ENCODE measurements around the gene SLC12A7. TPM values are rescaled to one million over a fixed set of nuclear protein-coding genes. Genes with fewer than 3 reads are reported as not detected.

Gene SLC12A7
- total RNA-seq, 5 donors from 2014 or later (not counting 1 experiment from before 2014, with no cell fraction given), result 33.7 to 97.4 (median 41.2) TPM

- 89% methylated on average over 24 of the region's 29 CpGs for WGBS (ENCODE audit: insufficient coverage)
- Mint-ChIP-seq H3K36me3 (peaks cover 12% of the 10 kb centered on the region), H3K9me3 (peaks cover 0 to 23% (median 0%) of the 10 kb centered on the region in 3 donors), H3K27me3 (no peaks in the 10 kb centered on the region), H3K4me3 (no peak overlapping the region), H3K4me1 (peaks cover 0 to 6% (median 0%) of the 10 kb centered on the region in 3 donors), H3K27ac (no peak overlapping the region)
- DNase-seq (no peak), ATAC-seq (replicated peaks in 1 of 4) (no peak)
- POLR2A ChIA-PET, result no interaction called here
- no peak overlapping the region for H3K4me3 ChIP-seq (ENCODE audit: control insufficient read depth in 1 of 2, extremely low read depth in 1 of 2, low read length in 1 of 2)
- H3K27me3 ChIP-seq (replicated peaks in 1 of 2; ENCODE audit: control insufficient read depth in 2 of 2, extremely low read depth in 1 of 2, insufficient read depth in 2 of 2, low read length in 1 of 2), result no peaks in the 10 kb centered on the region
- peaks cover 2 to 23% of the 10 kb centered on the region in 2 donors for H3K36me3 ChIP-seq (ENCODE audit: control insufficient read depth in 2 of 2, extremely low read depth in 1 of 2, insufficient read depth in 1 of 2, low read length in 1 of 2)
- no peak overlapping the region for H3K27ac ChIP-seq (ENCODE audit: low read length)
- CTCF ChIA-PET, result no interaction called here
- H3K4me1 ChIP-seq (ENCODE audit: control insufficient read depth in 1 of 2, extremely low read depth in 1 of 2, insufficient read depth in 2 of 2, low read length in 2 of 2), result no peaks in the 10 kb centered on the region
- no peaks in the 10 kb centered on the region for H3K9me3 ChIP-seq
Observed at GRCh38 chr5:1050423-1051365, 61.2 kb downstream of the SLC12A7 start.

- peaks cover 0 to 38% (median 3%) of the 10 kb centered on the region in 3 donors for H3K9me3 Mint-ChIP-seq
- H3K27me3 ChIP-seq (replicated peaks in 1 of 2; ENCODE audit: control insufficient read depth in 2 of 2, extremely low read depth in 1 of 2, insufficient read depth in 2 of 2, low read length in 1 of 2), result no peaks in the 10 kb centered on the region
- H3K36me3 Mint-ChIP-seq, result peaks cover 6% of the 10 kb centered on the region
- DNase-seq (no peak), ATAC-seq (replicated peaks in 1 of 4) (no peak)
- WGBS (ENCODE audit: insufficient coverage), result 94% methylated on average over 32 of the region's 39 CpGs
- H3K4me1 Mint-ChIP-seq, result peaks cover 0 to 6% (median 0%) of the 10 kb centered on the region in 3 donors
- no peaks in the 10 kb centered on the region for H3K27me3 Mint-ChIP-seq
- no peak overlapping the region for H3K27ac Mint-ChIP-seq
- H3K36me3 ChIP-seq (ENCODE audit: control insufficient read depth in 2 of 2, extremely low read depth in 1 of 2, insufficient read depth in 1 of 2, low read length in 1 of 2), result peaks cover 2 to 19% of the 10 kb centered on the region in 2 donors
- H3K4me3 Mint-ChIP-seq, result no peak overlapping the region
- no peaks in the 10 kb centered on the region for H3K9me3 ChIP-seq
- no peak overlapping the region for H3K4me3 ChIP-seq (ENCODE audit: control insufficient read depth in 1 of 2, extremely low read depth in 1 of 2, low read length in 1 of 2)
- H3K4me1 ChIP-seq (ENCODE audit: control insufficient read depth in 1 of 2, extremely low read depth in 1 of 2, insufficient read depth in 2 of 2, low read length in 2 of 2), result no peaks in the 10 kb centered on the region
- ChIA-PET POLR2A (interaction anchor here in 1 of 2 donors (0.6 kb wide), 1 partner anchor 265 kb away, joined by 3 read pairs; no protein-coding TSS in a partner anchor), CTCF (no interaction called here)
- H3K27ac ChIP-seq (ENCODE audit: low read length), result no peak overlapping the region
Observed at GRCh38 chr5:1048861-1049838, 62.7 kb downstream of the SLC12A7 start.

GRCh38 chr5:1048162-1048721, 63.6 kb downstream of the SLC12A7 start:
- Histone ChIP-seq H3K27ac (ENCODE audit: low read length) (no peak overlapping the region), H3K4me3 (ENCODE audit: control insufficient read depth in 1 of 2, extremely low read depth in 1 of 2, low read length in 1 of 2) (no peak overlapping the region), H3K9me3 (no peaks in the 10 kb centered on the region), H3K27me3 (replicated peaks in 1 of 2; ENCODE audit: control insufficient read depth in 2 of 2, extremely low read depth in 1 of 2, insufficient read depth in 2 of 2, low read length in 1 of 2) (no peaks in the 10 kb centered on the region), H3K4me1 (ENCODE audit: control insufficient read depth in 1 of 2, extremely low read depth in 1 of 2, insufficient read depth in 2 of 2, low read length in 2 of 2) (no peaks in the 10 kb centered on the region), H3K36me3 (ENCODE audit: control insufficient read depth in 2 of 2, extremely low read depth in 1 of 2, insufficient read depth in 1 of 2, low read length in 1 of 2) (peaks cover 2 to 10% of the 10 kb centered on the region in 2 donors)
- peaks cover 6% of the 10 kb centered on the region for H3K36me3 Mint-ChIP-seq
- H3K27ac Mint-ChIP-seq, result no peak overlapping the region
- peaks cover 0 to 6% (median 0%) of the 10 kb centered on the region in 3 donors for H3K4me1 Mint-ChIP-seq
- 78% methylated on average over 11 of the region's 11 CpGs for WGBS (ENCODE audit: insufficient coverage)
- ChIA-PET POLR2A (no interaction called here), CTCF (no interaction called here)
- H3K27me3 Mint-ChIP-seq, result no peaks in the 10 kb centered on the region
- no peak overlapping the region for H3K4me3 Mint-ChIP-seq
- peaks cover 0 to 47% (median 5%) of the 10 kb centered on the region in 3 donors for H3K9me3 Mint-ChIP-seq
- DNase-seq (no peak), ATAC-seq (replicated peaks in 1 of 4) (no peak)

GRCh38 chr5:1047332-1047965, 64.4 kb downstream of the SLC12A7 start:
- H3K4me1 Mint-ChIP-seq, result peaks cover 0 to 6% (median 0%) of the 10 kb centered on the region in 3 donors
- DNase-seq (no peak), ATAC-seq (replicated peaks in 1 of 4) (no peak)
- Histone ChIP-seq H3K27me3 (replicated peaks in 1 of 2; ENCODE audit: control insufficient read depth in 2 of 2, extremely low read depth in 1 of 2, insufficient read depth in 2 of 2, low read length in 1 of 2) (no peaks in the 10 kb centered on the region), H3K4me3 (ENCODE audit: control insufficient read depth in 1 of 2, extremely low read depth in 1 of 2, low read length in 1 of 2) (no peak overlapping the region), H3K27ac (ENCODE audit: low read length) (no peak overlapping the region), H3K9me3 (no peaks in the 10 kb centered on the region), H3K4me1 (ENCODE audit: control insufficient read depth in 1 of 2, extremely low read depth in 1 of 2, insufficient read depth in 2 of 2, low read length in 2 of 2) (no peaks in the 10 kb centered on the region), H3K36me3 (ENCODE audit: control insufficient read depth in 2 of 2, extremely low read depth in 1 of 2, insufficient read depth in 1 of 2, low read length in 1 of 2) (peaks cover 2 to 10% of the 10 kb centered on the region in 2 donors)
- no peak overlapping the region for H3K27ac Mint-ChIP-seq
- CTCF ChIA-PET, result no interaction called here
- H3K27me3 Mint-ChIP-seq, result no peaks in the 10 kb centered on the region
- WGBS (ENCODE audit: insufficient coverage), result 85% methylated on average over 11 of the region's 11 CpGs
- POLR2A ChIA-PET, result no interaction called here
- peaks cover 0 to 55% (median 5%) of the 10 kb centered on the region in 3 donors for H3K9me3 Mint-ChIP-seq
- peaks cover 6% of the 10 kb centered on the region for H3K36me3 Mint-ChIP-seq
- H3K4me3 Mint-ChIP-seq, result no peak overlapping the region

- no peaks in the 10 kb centered on the region for H3K9me3 ChIP-seq
- H3K27me3 Mint-ChIP-seq, result no peaks in the 10 kb centered on the region
- no peaks in the 10 kb centered on the region for H3K36me3 ChIP-seq (ENCODE audit: control insufficient read depth in 2 of 2, extremely low read depth in 1 of 2, insufficient read depth in 1 of 2, low read length in 1 of 2)
- CTCF ChIA-PET, result no interaction called here
- POLR2A ChIA-PET, result no interaction called here
- no peak overlapping the region for H3K4me3 ChIP-seq (ENCODE audit: control insufficient read depth in 1 of 2, extremely low read depth in 1 of 2, low read length in 1 of 2)
- no peaks in the 10 kb centered on the region for H3K4me1 ChIP-seq (ENCODE audit: control insufficient read depth in 1 of 2, extremely low read depth in 1 of 2, insufficient read depth in 2 of 2, low read length in 2 of 2)
- 82% methylated on average over 9 of the region's 9 CpGs for WGBS (ENCODE audit: insufficient coverage)
- no peaks in the 10 kb centered on the region for H3K27me3 ChIP-seq (replicated peaks in 1 of 2; ENCODE audit: control insufficient read depth in 2 of 2, extremely low read depth in 1 of 2, insufficient read depth in 2 of 2, low read length in 1 of 2)
- DNase-seq, result no peak
- no peak overlapping the region for H3K27ac Mint-ChIP-seq
- no peak for ATAC-seq (replicated peaks in 1 of 4)
- H3K9me3 Mint-ChIP-seq, result peaks cover 0 to 68% (median 5%) of the 10 kb centered on the region in 3 donors
- no peak overlapping the region for H3K27ac ChIP-seq (ENCODE audit: low read length)
- no peak overlapping the region for H3K4me3 Mint-ChIP-seq
- peaks cover 0 to 6% (median 0%) of the 10 kb centered on the region in 3 donors for H3K4me1 Mint-ChIP-seq
- no peaks in the 10 kb centered on the region for H3K36me3 Mint-ChIP-seq
Observed at GRCh38 chr5:1045960-1046560, 65.8 kb downstream of the SLC12A7 start.
